ENCODE results near the gene CAMTA1.

- TF ChIP-seq CTCF (conservative IDR thresholded peaks at IDR 0.05; ENCODE audit: low read length) (no peak), EZH2phosphoT487 (IDR thresholded peaks at IDR 0.05; ENCODE audit: borderline replicate concordance, low read depth, low read length) (no peak)
These were observed 151.8 kb downstream of the CAMTA1 start for GRCh38 chr1:6937048-6937447.
